DOHH2 (cell line): ENCODE results near the gene KIZ.

Experiments used
- H3F3A ChIP-seq: fragments of 200-600 bp; sonication (generic), shearing (Covaris generic); 2 replicates; pipeline ENCODE4 v1.6.0; 2016; ENCODE audit warnings: antibody characterized with exemption, mild to moderate bottlenecking; ENCODE audit not compliant: control insufficient read depth, insufficient read depth
- H3K27ac ChIP-seq: fragments of 200-600 bp; sonication (generic); 2 replicates; pipeline ENCODE4 v1.5.1; 2014; ENCODE audit warnings: low read depth, mild to moderate bottlenecking, low read length, moderate library complexity
- H3K27me3 ChIP-seq: fragments of 200-600 bp; sonication (generic); 2 replicates; pipeline ENCODE4 v1.6.1; 2014; ENCODE audit warnings: mild to moderate bottlenecking, low read length, mixed read lengths; ENCODE audit not compliant: control insufficient read depth
- H3K36me3 ChIP-seq: fragments of 200-600 bp; sonication (generic); 2 replicates; pipeline ENCODE4 v1.6.1; 2014; ENCODE audit warnings: mild to moderate bottlenecking, low read length, moderate library complexity, mixed read lengths; ENCODE audit not compliant: control insufficient read depth
- H3K4me1 ChIP-seq: fragments of 200-600 bp; sonication (generic); 2 replicates; pipeline ENCODE4 v1.6.1; 2014; ENCODE audit warnings: mild to moderate bottlenecking, low read length, mixed read lengths; ENCODE audit not compliant: control insufficient read depth
- H3K4me2 ChIP-seq: fragments of 200-600 bp; sonication (generic); 2 replicates; pipeline ENCODE4 v1.6.0; 2014; ENCODE audit warnings: mild to moderate bottlenecking, low read length, moderate library complexity
- H3K4me3 ChIP-seq: fragments of 200-600 bp; sonication (generic); 2 replicates; pipeline ENCODE4 v1.5.1; 2014; ENCODE audit warnings: mild to moderate bottlenecking, low read length, mixed read lengths
- H3K79me2 ChIP-seq: fragments of 200-600 bp; sonication (generic); 2 replicates; pipeline ENCODE4 v1.6.1; 2014; ENCODE audit warnings: mild to moderate bottlenecking, low read length, mixed read lengths; ENCODE audit not compliant: control insufficient read depth
- H3K9me2 ChIP-seq: fragments of 200-600 bp; sonication (generic); replicated peaks from 2 replicates; pipeline ENCODE4 v1.6.1; 2014; ENCODE audit warnings: mild to moderate bottlenecking, low read length, mixed read lengths; ENCODE audit not compliant: control insufficient read depth
- H3K9me3 ChIP-seq: fragments of 200-600 bp; sonication (generic); 2 replicates; pipeline ENCODE4 v1.6.1; 2014; ENCODE audit warnings: antibody characterized with exemption, low read length, mixed read lengths; ENCODE audit not compliant: control insufficient read depth, insufficient read depth
- H4K20me1 ChIP-seq: fragments of 200-600 bp; sonication (generic); 2 replicates; pipeline ENCODE4 v1.6.0; 2014; ENCODE audit warnings: low read depth, mild to moderate bottlenecking, antibody characterized with exemption, low read length, moderate library complexity; ENCODE audit not compliant: control insufficient read depth, insufficient read depth
- CTCF ChIP-seq: fragments of 200-600 bp; sonication (generic); IDR thresholded peaks from one replicate; pipeline ENCODE4 v1.5.1; 2014; ENCODE audit warnings: antibody characterized with exemption, mild to moderate bottlenecking, low read depth, low read length; ENCODE audit not compliant: poor library complexity, severe bottlenecking
- EZH2phosphoT487 ChIP-seq: fragments of 200-600 bp; sonication (generic); IDR thresholded peaks from 2 replicates; pipeline ENCODE4 v1.6.1; 2017; ENCODE audit warnings: borderline replicate concordance, mild to moderate bottlenecking, antibody characterized with exemption, low read length, moderate library complexity, mixed read lengths

Gene KIZ

GRCh38 chr20:21289651-21290050 is 163.8 kb downstream of the KIZ start:
- H3K4me2 ChIP-seq, result no peak overlapping the region
- H3K27ac ChIP-seq, result no peak overlapping the region
- H3K36me3 ChIP-seq, result no peaks in the 10 kb centered on the region
- no peaks in the 10 kb centered on the region for H3K4me1 ChIP-seq
- no peaks in the 10 kb centered on the region for H3K79me2 ChIP-seq
- no peaks in the 10 kb centered on the region for H3K9me2 ChIP-seq
- H3K4me3 ChIP-seq, result no peak overlapping the region
- TF ChIP-seq EZH2phosphoT487 (no peak), CTCF (no peak)
- no peaks in the 10 kb centered on the region for H3F3A ChIP-seq
- no peaks in the 10 kb centered on the region for H3K9me3 ChIP-seq
- peaks cover 6% of the 10 kb centered on the region; the same call in 1 of the 2 replicates for H3K27me3 ChIP-seq
- H4K20me1 ChIP-seq, result no peaks in the 10 kb centered on the region

DNA sequence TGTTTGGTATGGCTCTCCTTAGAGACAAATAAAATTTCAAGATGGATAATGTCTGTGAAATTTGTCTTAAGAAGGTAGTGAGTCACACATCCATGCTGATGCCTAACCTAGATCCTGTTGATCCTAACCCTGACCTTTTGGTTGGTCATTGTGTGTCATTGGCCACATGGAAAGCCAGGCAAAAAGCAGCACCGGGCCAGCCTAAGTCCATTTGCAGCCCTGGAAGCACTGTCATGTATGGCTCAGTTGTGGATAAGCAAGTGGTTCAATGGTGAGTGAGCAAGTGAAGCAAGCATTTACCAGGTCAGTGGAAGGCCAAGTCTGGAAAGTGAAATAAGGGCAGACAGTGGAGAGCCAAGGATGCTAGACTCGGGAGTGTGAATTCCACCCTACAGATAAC is 165.1 kb downstream of the KIZ start:
- no peak overlapping the region for H3K27ac ChIP-seq
- TF ChIP-seq CTCF, result no peak
- TF ChIP-seq EZH2phosphoT487, result no peak

DNA sequence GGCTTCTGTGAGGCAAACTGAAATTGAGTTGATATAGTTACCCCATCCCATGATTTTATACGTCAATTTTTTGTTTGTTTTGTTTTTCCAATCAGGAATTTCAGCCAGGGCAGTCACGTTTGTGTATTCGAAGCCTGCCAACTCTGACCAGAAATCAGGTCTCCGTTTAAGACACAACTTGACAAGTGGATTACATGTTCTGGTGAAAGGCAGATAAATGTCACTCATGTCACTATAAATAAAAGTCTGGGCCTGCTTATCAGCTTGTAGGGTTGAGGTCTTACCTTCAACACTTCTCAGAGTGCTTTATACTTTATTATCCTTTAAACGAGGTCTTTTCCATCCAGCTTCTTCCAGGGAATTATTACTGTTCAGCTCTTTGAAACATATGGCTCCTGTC is 168.9 kb downstream of the KIZ start:
- Histone ChIP-seq H3K36me3 (no peaks in the 10 kb centered on the region), H3K79me2 (no peaks in the 10 kb centered on the region), H3K4me3 (no peak overlapping the region), H3K27me3 (peaks cover 9% of the 10 kb centered on the region), H3K4me1 (no peaks in the 10 kb centered on the region), H3F3A (no peaks in the 10 kb centered on the region), H3K9me3 (no peaks in the 10 kb centered on the region), H3K4me2 (no peak overlapping the region), H3K9me2 (no peaks in the 10 kb centered on the region), H3K27ac (no peak overlapping the region), H4K20me1 (no peaks in the 10 kb centered on the region)
- TF ChIP-seq CTCF, result no peak
- no peak for TF ChIP-seq EZH2phosphoT487

More for the DNA sequence above, 165.1 kb downstream of the KIZ start:
- H3K36me3 ChIP-seq, result no peaks in the 10 kb centered on the region
- no peaks in the 10 kb centered on the region for H4K20me1 ChIP-seq
- H3K27me3 ChIP-seq, result peaks cover 9% of the 10 kb centered on the region
- no peak overlapping the region for H3K4me2 ChIP-seq
- no peaks in the 10 kb centered on the region for H3K4me1 ChIP-seq
- no peak overlapping the region for H3K4me3 ChIP-seq
- no peaks in the 10 kb centered on the region for H3K79me2 ChIP-seq
- H3F3A ChIP-seq, result no peaks in the 10 kb centered on the region
- no peaks in the 10 kb centered on the region for H3K9me2 ChIP-seq
- H3K9me3 ChIP-seq, result no peaks in the 10 kb centered on the region
